Mesodermal cell (in vitro differentiated cells): ENCODE results near the gene PSMA4.
A peak's percentile ranks its signal among the peaks of the same experiment; 100 is the strongest.
"Not testable (repeated sequence)": the region's sequence is repeated elsewhere in the genome, so short reads cannot be mapped to it uniquely, and the experiment has no call there.

Source experiments
- H3K27ac ChIP-seq: 2 replicates; pipeline ENCODE4 v1.7.0; 2013; ENCODE audit warnings: mild to moderate bottlenecking, low read depth, low read length, moderate library complexity; ENCODE audit not compliant: severe bottlenecking
- H3K36me3 ChIP-seq: 2 replicates; pipeline ENCODE4 v1.7.1; 2013; ENCODE audit warnings: mild to moderate bottlenecking, low read length, moderate library complexity; ENCODE audit not compliant: control insufficient read depth, insufficient read depth
- H3K4me1 ChIP-seq: one replicate; pipeline ENCODE4 v1.7.1; 2013; ENCODE audit warnings: mild to moderate bottlenecking, low read length; ENCODE audit not compliant: insufficient read depth, control insufficient read depth, poor library complexity, severe bottlenecking
- H3K4me3 ChIP-seq: 2 replicates; pipeline ENCODE4 v1.7.0; 2013; ENCODE audit warnings: low read length, control low read depth, mild to moderate bottlenecking; ENCODE audit not compliant: insufficient read depth, poor library complexity, severe bottlenecking; ENCODE audit errors: extremely low read depth
- H3K9me3 ChIP-seq: 2 replicates; pipeline ENCODE4 v1.7.1; 2013; ENCODE audit warnings: mild to moderate bottlenecking, low read length, moderate library complexity; ENCODE audit not compliant: control insufficient read depth
- WGBS, 2 experiments: methylation state at CpG; one replicate each; pipeline ENCODE4 v1.1.5; 2013; ENCODE audit warnings: missing lambda C conversion rate in 2 of 2; ENCODE audit not compliant: insufficient coverage in 2 of 2; 5-methylcytosine and 5-hydroxymethylcytosine counted together

PSMA4 gene

DNA sequence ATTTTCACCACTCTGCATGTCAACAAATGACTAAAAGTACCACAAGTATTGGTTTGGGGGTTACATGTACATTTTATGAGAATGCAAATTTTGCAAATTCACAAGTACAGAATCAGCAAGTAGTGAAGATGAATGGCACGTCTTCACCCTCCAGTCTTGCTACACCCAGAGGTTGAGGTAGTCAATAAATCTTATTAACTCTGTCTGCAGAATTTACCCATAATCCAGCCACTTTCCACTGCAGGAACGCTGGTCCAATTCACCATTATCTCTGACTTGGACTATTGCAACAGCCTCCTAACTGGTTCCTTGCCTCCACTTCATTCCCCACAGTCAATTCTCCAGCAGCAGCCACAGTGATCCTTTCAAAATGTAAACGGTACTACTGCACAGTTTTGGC lies 10.6 kb downstream of the PSMA4 start:
- H3K36me3 ChIP-seq, result peaks cover 46% of the 10 kb centered on the region
- H3K27ac ChIP-seq, result no peak overlapping the region
- 75 to 100% methylated on average over 2 of the region's 3 CpGs for WGBS, 2 experiments
- no peaks in the 10 kb centered on the region for H3K4me1 ChIP-seq
- no peaks in the 10 kb centered on the region for H3K9me3 ChIP-seq
- H3K4me3 ChIP-seq, result no peak overlapping the region

DNA sequence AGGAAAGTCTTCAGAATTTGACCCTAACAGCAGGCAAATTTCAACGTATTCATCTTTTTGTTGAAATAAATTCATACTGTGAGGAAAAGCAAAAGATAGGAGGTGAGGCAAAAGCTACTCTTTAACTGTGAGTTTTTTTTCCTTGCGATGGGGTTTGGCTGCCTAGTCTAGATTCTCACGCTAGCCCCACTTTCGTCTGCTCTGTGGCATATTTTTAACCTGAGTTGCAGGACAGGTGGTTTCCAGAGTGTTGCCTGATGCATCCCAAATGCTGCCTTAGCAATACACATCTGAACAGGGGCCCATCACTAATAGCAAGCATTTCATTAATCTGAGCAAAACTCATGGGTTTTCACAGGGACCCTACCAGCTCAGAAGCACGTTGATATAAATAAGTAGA lies 11.7 kb downstream of the PSMA4 start:
- no peak overlapping the region for H3K27ac ChIP-seq
- H3K36me3 ChIP-seq, result peaks cover 36% of the 10 kb centered on the region
- H3K9me3 ChIP-seq, result no peaks in the 10 kb centered on the region
- no peaks in the 10 kb centered on the region for H3K4me1 ChIP-seq
- no peak overlapping the region for H3K4me3 ChIP-seq
- 90 to 94% methylated on average over 4 of the region's 5 CpGs for WGBS, 2 experiments

- no peaks in the 10 kb centered on the region for H3K4me1 ChIP-seq
- H3K27ac ChIP-seq, result no peak overlapping the region
- H3K9me3 ChIP-seq, result no peaks in the 10 kb centered on the region
- no peak overlapping the region for H3K4me3 ChIP-seq
- H3K36me3 ChIP-seq, result peaks cover 29% of the 10 kb centered on the region
- WGBS, 2 experiments, result 83 to 93% methylated on average over 5 of the region's 5 CpGs
Observed at GRCh38 chr15:78552597-78552996, 12.4 kb downstream of the PSMA4 start.

GRCh38 chr15:78560201-78560600 lies 20.0 kb downstream of the PSMA4 start:
- WGBS, 2 experiments, result 96 to 100% methylated on average over 6 to 8 of the region's 10 CpGs
- H3K9me3 ChIP-seq, H3K4me1 ChIP-seq, H3K4me3 ChIP-seq, H3K36me3 ChIP-seq, H3K27ac ChIP-seq: not testable (repeated sequence)

- no peaks in the 10 kb centered on the region for H3K9me3 ChIP-seq
- no peak overlapping the region for H3K4me3 ChIP-seq
- H3K4me1 ChIP-seq, result no peaks in the 10 kb centered on the region
- H3K36me3 ChIP-seq, result no peaks in the 10 kb centered on the region
- H3K27ac ChIP-seq, result no peak overlapping the region
- 87 to 91% methylated on average over 5 of the region's 5 CpGs for WGBS, 2 experiments
Observed at GRCh38 chr15:78561490-78561889, 21.2 kb downstream of the PSMA4 start.

- H3K4me1 ChIP-seq, result no peaks in the 10 kb centered on the region
- no peaks in the 10 kb centered on the region for H3K36me3 ChIP-seq
- 88 to 100% methylated on average over 1 of the region's 2 CpGs for WGBS, 2 experiments
- H3K4me3 ChIP-seq, result no peak overlapping the region
- H3K9me3 ChIP-seq, result no peaks in the 10 kb centered on the region
- H3K27ac ChIP-seq, result no peak overlapping the region
Observed at GRCh38 chr15:78563092-78563491, 22.8 kb downstream of the PSMA4 start.

- H3K4me1 ChIP-seq, result no peaks in the 10 kb centered on the region
- H3K4me3 ChIP-seq, result peak overlapping the region; percentile 66
- no peaks in the 10 kb centered on the region for H3K36me3 ChIP-seq
- no peaks in the 10 kb centered on the region for H3K9me3 ChIP-seq
- WGBS, 2 experiments, result 80 to 83% methylated on average over 10 of the region's 11 CpGs
- no peak overlapping the region for H3K27ac ChIP-seq
Observed at GRCh38 chr15:78564743-78565096, 24.5 kb downstream of the PSMA4 start.

- peak within 1 kb of the TSS; percentile 39 for H3K27ac ChIP-seq
- peak within 1 kb of the TSS; percentile 66 for H3K4me3 ChIP-seq
- 0 to 1% methylated on average over 45 to 55 of the region's 75 CpGs for WGBS, 2 experiments
- H3K9me3 ChIP-seq, result no peaks in the 10 kb centered on the region
- H3K4me1 ChIP-seq, result no peaks in the 10 kb centered on the region
- no peaks in the 10 kb centered on the region for H3K36me3 ChIP-seq
Observed at GRCh38 chr15:78565097-78565950, 25.1 kb downstream of the PSMA4 start, which contains the start of gene CHRNA5. Gene CHRNA5, plus strand, starts transcription at chr15:78565520. Its CDS starts 200 bp downstream, at chr15:78565720.

GRCh38 chr15:78565951-78566774 lies 25.9 kb downstream of the PSMA4 start:
- Histone ChIP-seq H3K4me1 (no peaks in the 10 kb centered on the region), H3K9me3 (no peaks in the 10 kb centered on the region), H3K4me3 (peak overlapping the region; percentile 66), H3K36me3 (no peaks in the 10 kb centered on the region), H3K27ac (peak overlapping the region; percentile 39)
- 6 to 10% methylated on average over 7 to 8 of the region's 19 CpGs for WGBS, 2 experiments

DNA sequence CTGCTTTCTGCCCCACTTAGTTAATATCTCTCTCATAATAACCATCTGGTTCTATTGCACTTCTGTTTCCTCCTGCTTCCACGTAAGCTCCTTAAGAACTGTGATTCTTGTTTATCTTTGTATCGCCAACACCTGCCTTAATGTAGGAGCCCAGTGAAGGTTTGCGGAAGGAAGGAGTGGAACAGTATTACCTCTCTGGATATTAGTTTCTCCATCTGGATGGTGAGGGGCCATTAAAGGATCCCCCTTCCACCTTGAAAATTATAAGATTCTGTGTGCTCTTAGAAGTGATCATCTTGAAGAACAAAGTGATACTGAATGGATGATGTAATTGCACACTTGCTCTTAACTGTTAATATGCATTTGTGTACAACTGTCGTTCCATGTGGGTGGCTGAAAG lies 27.3 kb downstream of the PSMA4 start:
- Histone ChIP-seq H3K36me3 (no peaks in the 10 kb centered on the region), H3K9me3 (no peaks in the 10 kb centered on the region), H3K27ac (no peak overlapping the region), H3K4me3 (no peak overlapping the region), H3K4me1 (no peaks in the 10 kb centered on the region)
- WGBS, 2 experiments, result 80% methylated on average over 1 of the region's 4 CpGs; no CpG with 5 or more reads in 1 of the 2 experiments
